Measurements from ENCODE around the gene GGCX. TPM values are rescaled to one million over a fixed set of nuclear protein-coding genes. Genes with fewer than 3 reads are reported as not detected.

GGCX gene
- total and polyA plus RNA-seq, 2 of the 13 experiments (the other 11 are each of a cell fraction or from before 2014, with no cell fraction given) = 72.5 to 103 TPM

DNA sequence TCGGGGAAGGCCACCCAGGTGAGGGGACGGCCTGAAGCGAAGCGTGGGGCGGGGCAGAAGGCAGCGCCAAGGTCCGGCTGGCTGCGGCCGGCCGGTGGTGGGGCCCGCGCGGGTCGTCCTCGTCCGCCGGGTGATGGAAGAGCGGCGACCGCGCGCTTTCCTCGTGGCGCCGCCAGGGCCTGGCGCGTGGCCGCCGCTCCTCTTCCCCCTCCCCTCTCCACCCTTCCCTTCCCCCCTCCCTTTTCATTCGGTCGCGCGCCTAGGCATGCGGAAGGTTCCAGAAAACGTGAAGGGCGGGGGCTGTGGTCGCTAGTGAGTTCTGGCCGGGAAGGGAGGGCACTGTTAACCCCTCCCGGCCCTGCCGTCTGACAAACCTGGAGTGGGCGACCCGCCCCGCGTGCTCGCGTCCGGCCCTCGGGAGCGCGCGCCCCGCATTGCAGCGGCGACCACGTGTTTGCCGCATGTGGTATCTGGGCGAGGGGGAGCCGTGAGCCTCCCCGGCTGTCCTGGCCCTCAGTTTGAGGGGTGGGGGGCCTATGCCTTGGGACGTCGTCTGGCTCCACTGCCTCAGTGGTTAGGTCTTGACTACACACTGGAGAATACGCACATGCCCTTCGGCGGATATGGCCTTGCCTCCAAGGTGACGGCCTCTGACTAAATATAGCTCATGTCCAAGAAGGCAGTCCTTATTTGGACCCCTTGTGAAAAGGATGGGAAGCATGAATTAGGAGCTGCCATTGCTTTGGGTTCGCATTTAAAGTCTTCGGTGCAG, 21.7 kb downstream of the GGCX start (continued):
- TF ChIP-seq ZNF7 (CRISPR knock-in tag; IDR thresholded peaks at IDR 0.05) = peak; percentile 36; the same call in 1 of the 2 replicates
- TF ChIP-seq, protein P1, sequence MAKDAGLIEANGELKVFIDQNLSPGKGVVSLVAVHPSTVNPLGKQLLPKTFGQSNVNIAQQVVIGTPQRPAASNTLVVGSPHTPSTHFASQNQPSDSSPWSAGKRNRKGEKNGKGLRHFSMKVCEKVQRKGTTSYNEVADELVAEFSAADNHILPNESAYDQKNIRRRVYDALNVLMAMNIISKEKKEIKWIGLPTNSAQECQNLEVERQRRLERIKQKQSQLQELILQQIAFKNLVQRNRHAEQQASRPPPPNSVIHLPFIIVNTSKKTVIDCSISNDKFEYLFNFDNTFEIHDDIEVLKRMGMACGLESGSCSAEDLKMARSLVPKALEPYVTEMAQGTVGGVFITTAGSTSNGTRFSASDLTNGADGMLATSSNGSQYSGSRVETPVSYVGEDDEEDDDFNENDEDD (CRISPR knock-in tag; IDR thresholded peaks at IDR 0.05; ENCODE audit: borderline replicate concordance) = peak; percentile 81; the same call in 1 of the 2 replicates
- TF ChIP-seq, protein P2, sequence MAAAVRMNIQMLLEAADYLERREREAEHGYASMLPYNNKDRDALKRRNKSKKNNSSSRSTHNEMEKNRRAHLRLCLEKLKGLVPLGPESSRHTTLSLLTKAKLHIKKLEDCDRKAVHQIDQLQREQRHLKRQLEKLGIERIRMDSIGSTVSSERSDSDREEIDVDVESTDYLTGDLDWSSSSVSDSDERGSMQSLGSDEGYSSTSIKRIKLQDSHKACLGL (CRISPR knock-in tag; IDR thresholded peaks at IDR 0.05) = peak; percentile 100
- TF ChIP-seq SP1 (IDR thresholded peaks at IDR 0.05) = no peak
- peak; percentile 47 for TF ChIP-seq SP1 (CRISPR knock-in tag; IDR thresholded peaks at IDR 0.05)
- peak; percentile 89; the same call in 1 of the 2 replicates for TF ChIP-seq SATB2 (CRISPR knock-in tag; IDR thresholded peaks at IDR 0.05)
- TF ChIP-seq MEF2D (CRISPR knock-in tag; IDR thresholded peaks at IDR 0.05) = peak; percentile 67; the same call in 1 of the 2 replicates
- TF ChIP-seq KDM4B (CRISPR knock-in tag; IDR thresholded peaks at IDR 0.05) = peak; percentile 85; the same call in 1 of the 2 replicates
- TF ChIP-seq, protein P3, sequence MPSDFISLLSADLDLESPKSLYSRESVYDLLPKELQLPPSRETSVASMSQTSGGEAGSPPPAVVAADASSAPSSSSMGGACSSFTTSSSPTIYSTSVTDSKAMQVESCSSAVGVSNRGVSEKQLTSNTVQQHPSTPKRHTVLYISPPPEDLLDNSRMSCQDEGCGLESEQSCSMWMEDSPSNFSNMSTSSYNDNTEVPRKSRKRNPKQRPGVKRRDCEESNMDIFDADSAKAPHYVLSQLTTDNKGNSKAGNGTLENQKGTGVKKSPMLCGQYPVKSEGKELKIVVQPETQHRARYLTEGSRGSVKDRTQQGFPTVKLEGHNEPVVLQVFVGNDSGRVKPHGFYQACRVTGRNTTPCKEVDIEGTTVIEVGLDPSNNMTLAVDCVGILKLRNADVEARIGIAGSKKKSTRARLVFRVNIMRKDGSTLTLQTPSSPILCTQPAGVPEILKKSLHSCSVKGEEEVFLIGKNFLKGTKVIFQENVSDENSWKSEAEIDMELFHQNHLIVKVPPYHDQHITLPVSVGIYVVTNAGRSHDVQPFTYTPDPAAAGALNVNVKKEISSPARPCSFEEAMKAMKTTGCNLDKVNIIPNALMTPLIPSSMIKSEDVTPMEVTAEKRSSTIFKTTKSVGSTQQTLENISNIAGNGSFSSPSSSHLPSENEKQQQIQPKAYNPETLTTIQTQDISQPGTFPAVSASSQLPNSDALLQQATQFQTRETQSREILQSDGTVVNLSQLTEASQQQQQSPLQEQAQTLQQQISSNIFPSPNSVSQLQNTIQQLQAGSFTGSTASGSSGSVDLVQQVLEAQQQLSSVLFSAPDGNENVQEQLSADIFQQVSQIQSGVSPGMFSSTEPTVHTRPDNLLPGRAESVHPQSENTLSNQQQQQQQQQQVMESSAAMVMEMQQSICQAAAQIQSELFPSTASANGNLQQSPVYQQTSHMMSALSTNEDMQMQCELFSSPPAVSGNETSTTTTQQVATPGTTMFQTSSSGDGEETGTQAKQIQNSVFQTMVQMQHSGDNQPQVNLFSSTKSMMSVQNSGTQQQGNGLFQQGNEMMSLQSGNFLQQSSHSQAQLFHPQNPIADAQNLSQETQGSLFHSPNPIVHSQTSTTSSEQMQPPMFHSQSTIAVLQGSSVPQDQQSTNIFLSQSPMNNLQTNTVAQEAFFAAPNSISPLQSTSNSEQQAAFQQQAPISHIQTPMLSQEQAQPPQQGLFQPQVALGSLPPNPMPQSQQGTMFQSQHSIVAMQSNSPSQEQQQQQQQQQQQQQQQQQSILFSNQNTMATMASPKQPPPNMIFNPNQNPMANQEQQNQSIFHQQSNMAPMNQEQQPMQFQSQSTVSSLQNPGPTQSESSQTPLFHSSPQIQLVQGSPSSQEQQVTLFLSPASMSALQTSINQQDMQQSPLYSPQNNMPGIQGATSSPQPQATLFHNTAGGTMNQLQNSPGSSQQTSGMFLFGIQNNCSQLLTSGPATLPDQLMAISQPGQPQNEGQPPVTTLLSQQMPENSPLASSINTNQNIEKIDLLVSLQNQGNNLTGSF (CRISPR knock-in tag; IDR thresholded peaks at IDR 0.05) = peak; percentile 59; the same call in 1 of the 2 replicates
- TF ChIP-seq ZKSCAN8 (CRISPR knock-in tag; IDR thresholded peaks at IDR 0.05; ENCODE audit: borderline replicate concordance) = no peak
- TF ChIP-seq, protein P4, sequence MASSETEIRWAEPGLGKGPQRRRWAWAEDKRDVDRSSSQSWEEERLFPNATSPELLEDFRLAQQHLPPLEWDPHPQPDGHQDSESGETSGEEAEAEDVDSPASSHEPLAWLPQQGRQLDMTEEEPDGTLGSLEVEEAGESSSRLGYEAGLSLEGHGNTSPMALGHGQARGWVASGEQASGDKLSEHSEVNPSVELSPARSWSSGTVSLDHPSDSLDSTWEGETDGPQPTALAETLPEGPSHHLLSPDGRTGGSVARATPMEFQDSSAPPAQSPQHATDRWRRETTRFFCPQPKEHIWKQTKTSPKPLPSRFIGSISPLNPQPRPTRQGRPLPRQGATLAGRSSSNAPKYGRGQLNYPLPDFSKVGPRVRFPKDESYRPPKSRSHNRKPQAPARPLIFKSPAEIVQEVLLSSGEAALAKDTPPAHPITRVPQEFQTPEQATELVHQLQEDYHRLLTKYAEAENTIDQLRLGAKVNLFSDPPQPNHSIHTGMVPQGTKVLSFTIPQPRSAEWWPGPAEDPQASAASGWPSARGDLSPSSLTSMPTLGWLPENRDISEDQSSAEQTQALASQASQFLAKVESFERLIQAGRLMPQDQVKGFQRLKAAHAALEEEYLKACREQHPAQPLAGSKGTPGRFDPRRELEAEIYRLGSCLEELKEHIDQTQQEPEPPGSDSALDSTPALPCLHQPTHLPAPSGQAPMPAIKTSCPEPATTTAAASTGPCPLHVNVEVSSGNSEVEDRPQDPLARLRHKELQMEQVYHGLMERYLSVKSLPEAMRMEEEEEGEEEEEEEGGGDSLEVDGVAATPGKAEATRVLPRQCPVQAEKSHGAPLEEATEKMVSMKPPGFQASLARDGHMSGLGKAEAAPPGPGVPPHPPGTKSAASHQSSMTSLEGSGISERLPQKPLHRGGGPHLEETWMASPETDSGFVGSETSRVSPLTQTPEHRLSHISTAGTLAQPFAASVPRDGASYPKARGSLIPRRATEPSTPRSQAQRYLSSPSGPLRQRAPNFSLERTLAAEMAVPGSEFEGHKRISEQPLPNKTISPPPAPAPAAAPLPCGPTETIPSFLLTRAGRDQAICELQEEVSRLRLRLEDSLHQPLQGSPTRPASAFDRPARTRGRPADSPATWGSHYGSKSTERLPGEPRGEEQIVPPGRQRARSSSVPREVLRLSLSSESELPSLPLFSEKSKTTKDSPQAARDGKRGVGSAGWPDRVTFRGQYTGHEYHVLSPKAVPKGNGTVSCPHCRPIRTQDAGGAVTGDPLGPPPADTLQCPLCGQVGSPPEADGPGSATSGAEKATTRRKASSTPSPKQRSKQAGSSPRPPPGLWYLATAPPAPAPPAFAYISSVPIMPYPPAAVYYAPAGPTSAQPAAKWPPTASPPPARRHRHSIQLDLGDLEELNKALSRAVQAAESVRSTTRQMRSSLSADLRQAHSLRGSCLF (CRISPR knock-in tag; IDR thresholded peaks at IDR 0.05; ENCODE audit: borderline replicate concordance) = peak; percentile 85
- TF ChIP-seq TBX3 (IDR thresholded peaks at IDR 0.05; ENCODE audit: borderline replicate concordance) = no peak
- no peak; the same call in none of the 2 replicates for TF ChIP-seq ZNF124 (CRISPR knock-in tag; IDR thresholded peaks at IDR 0.05)
- peak; percentile 61 for TF ChIP-seq ZNF121 (CRISPR knock-in tag; IDR thresholded peaks at IDR 0.05)
- peak; percentile 64 for TF ChIP-seq ZNF879 (CRISPR knock-in tag; IDR thresholded peaks at IDR 0.05)
- 0 out of 2 replicates have a peak, but pooled peaks have one; percentile 13 for TF ChIP-seq NFIB (CRISPR knock-in tag; IDR thresholded peaks at IDR 0.05; ENCODE audit: borderline replicate concordance)
- TF ChIP-seq ZEB1 (IDR thresholded peaks at IDR 0.05; ENCODE audit: insufficient replicate concordance, low read depth) = no peak
- TF ChIP-seq DNMT3B (CRISPR knock-in tag; conservative IDR thresholded peaks at IDR 0.05) = no peak; the same call in 1 of the 2 replicates

All from HepG2 (cell line).